ENCODE measurements around the gene HERC2. TPM values are rescaled to one million over a fixed set of nuclear protein-coding genes. Genes with fewer than 3 reads are reported as not detected.
A peak's percentile ranks its signal among the peaks of the same experiment; 100 is the strongest.

HERC2 gene
- total and polyA plus RNA-seq, 2 of the 13 experiments (the other 11 are each of a cell fraction or from before 2014, with no cell fraction given): 17.6 to 24.8 TPM

GRCh38 chr15:28080386-28080785 lies 241.6 kb downstream of the HERC2 start:
- FAIRE-seq (no peak), DNase-seq (ENCODE audit: low spot score) (peak; percentile 9), ATAC-seq (peak; percentile 68)
- no peaks in the 10 kb centered on the region for H3K79me2 ChIP-seq (ENCODE audit: insufficient read depth, low read length)
- POLR2A ChIA-PET: no interaction called here
- intact Hi-C loops (cut with micrococcal nuclease; ENCODE audit: unreplicated experiment) (no loop called here), in situ Hi-C loops (cut with HindIII; ENCODE audit: extremely low pct_ligation_motif_present, low pct_unique_long_range_greater_than_20kb) (no loop called here)
- WGBS (ENCODE audit: low lambda C conversion rate): 5% methylated on average over 5 of the region's 8 CpGs
- CTCF ChIA-PET (ENCODE audit: low intra/inter-chr PET ratio, low total read pairs): no interaction called here
- no peak overlapping the region for H3K4me2 ChIP-seq (ENCODE audit: low read depth, low read length)
- no peak overlapping the region for H3K9ac ChIP-seq (ENCODE audit: insufficient read depth, low read depth, low read length)
- no peaks in the 10 kb centered on the region for H3K27me3 ChIP-seq (ENCODE audit: control insufficient read depth in 1 of 2, insufficient read depth in 2 of 2, low read length in 2 of 2)
- H3K9me3 ChIP-seq (ENCODE audit: low read length): 0 out of 2 replicates have a peak, but pooled peaks cover 5% of the 10 kb centered on the region
- BruUV-seq (replicated peaks): no TSS peak
- H3K4me3 ChIP-seq (replicated peaks in 1 of 3; ENCODE audit: insufficient read depth in 1 of 3, low read depth in 2 of 3, low read length in 3 of 3): no peak overlapping the region
- no peak overlapping the region for H3K27ac ChIP-seq (ENCODE audit: extremely low read length, insufficient read depth, low read length)
- no peaks in the 10 kb centered on the region for H4K20me1 ChIP-seq (ENCODE audit: insufficient read depth, low read length)
- no peaks in the 10 kb centered on the region for H3K36me3 ChIP-seq (replicated peaks in 1 of 2; ENCODE audit: control insufficient read depth in 1 of 2, insufficient read depth in 2 of 2, low read length in 2 of 2)
- TF ChIP-seq ZNF782 (CRISPR knock-in tag; IDR thresholded peaks at IDR 0.05; ENCODE audit: borderline replicate concordance): no peak
- no peak for TF ChIP-seq NR2F6 (IDR thresholded peaks at IDR 0.05)
- TF ChIP-seq NR2F6 (CRISPR knock-in tag; IDR thresholded peaks at IDR 0.05): no peak
- no peak for TF ChIP-seq AFF4 (CRISPR knock-in tag; IDR thresholded peaks at IDR 0.05)
- no peak for TF ChIP-seq ZNF225 (CRISPR knock-in tag; IDR thresholded peaks at IDR 0.05)
- TF ChIP-seq ZNF280B (CRISPR knock-in tag; IDR thresholded peaks at IDR 0.05; ENCODE audit: borderline replicate concordance): no peak
- H3K4me1 ChIP-seq (ENCODE audit: insufficient read depth, low read length): peaks cover 14% of the 10 kb centered on the region
- no peak overlapping the region for H2AFZ ChIP-seq (ENCODE audit: low read length)

Data from HepG2 (cell line).